ENCODE measurements around the gene PCED1B.

PCED1B gene

GRCh38 chr12:47135578-47135977, 56.2 kb downstream of the PCED1B start:
- intact Hi-C loops (cut with micrococcal nuclease) = no loop called here
- Mint-ChIP-seq H3K36me3 (ENCODE audit: low read depth) (no peaks in the 10 kb centered on the region), H3K27me3 (no peaks in the 10 kb centered on the region), H3K9me3 (peaks cover 10% of the 10 kb centered on the region), H3K4me3 (no peak overlapping the region), H3K4me1 (ENCODE audit: low read depth) (peaks cover 29% of the 10 kb centered on the region), H3K27ac (no peak overlapping the region)

- H3K36me3 Mint-ChIP-seq (ENCODE audit: low read depth) = no peaks in the 10 kb centered on the region
- H3K9me3 Mint-ChIP-seq = peaks cover 10% of the 10 kb centered on the region
- intact Hi-C loops (cut with micrococcal nuclease) = no loop called here
- H3K27me3 Mint-ChIP-seq = no peaks in the 10 kb centered on the region
- peak overlapping the region; percentile 58 for H3K27ac Mint-ChIP-seq
- H3K4me1 Mint-ChIP-seq (ENCODE audit: low read depth) = peaks cover 18% of the 10 kb centered on the region
- H3K4me3 Mint-ChIP-seq = no peak overlapping the region
Measured at GRCh38 chr12:47139000-47139681, 59.7 kb downstream of the PCED1B start.

GRCh38 chr12:47141459-47141858, 62.0 kb downstream of the PCED1B start:
- Mint-ChIP-seq H3K9me3 (peaks cover 10% of the 10 kb centered on the region), H3K4me3 (no peak overlapping the region), H3K36me3 (ENCODE audit: low read depth) (no peaks in the 10 kb centered on the region), H3K27me3 (no peaks in the 10 kb centered on the region), H3K4me1 (ENCODE audit: low read depth) (peaks cover 25% of the 10 kb centered on the region), H3K27ac (no peak overlapping the region)
- intact Hi-C loops (cut with micrococcal nuclease) = no loop called here

- Mint-ChIP-seq H3K36me3 (ENCODE audit: low read depth) (no peaks in the 10 kb centered on the region), H3K27me3 (no peaks in the 10 kb centered on the region), H3K4me3 (no peak overlapping the region), H3K27ac (no peak overlapping the region), H3K4me1 (ENCODE audit: low read depth) (peaks cover 8% of the 10 kb centered on the region), H3K9me3 (peaks cover 2% of the 10 kb centered on the region)
- intact Hi-C loops (cut with micrococcal nuclease) = no loop called here
Measured at GRCh38 chr12:47144769-47145168, 65.3 kb downstream of the PCED1B start.

- Mint-ChIP-seq H3K27ac (no peak overlapping the region), H3K4me3 (no peak overlapping the region)
Measured at GRCh38 chr12:47145188-47145587, 65.8 kb downstream of the PCED1B start.

GRCh38 chr12:47147739-47148138, 68.3 kb downstream of the PCED1B start:
- Mint-ChIP-seq H3K27ac (no peak overlapping the region), H3K36me3 (ENCODE audit: low read depth) (no peaks in the 10 kb centered on the region), H3K9me3 (no peaks in the 10 kb centered on the region), H3K27me3 (no peaks in the 10 kb centered on the region), H3K4me1 (ENCODE audit: low read depth) (peaks cover 7% of the 10 kb centered on the region), H3K4me3 (no peak overlapping the region)
- intact Hi-C loops (cut with micrococcal nuclease) = no loop called here

More at GRCh38 chr12:47145188-47145587, 65.8 kb downstream of the PCED1B start:
- Mint-ChIP-seq H3K36me3 (ENCODE audit: low read depth) (no peaks in the 10 kb centered on the region), H3K4me1 (ENCODE audit: low read depth) (peaks cover 7% of the 10 kb centered on the region), H3K9me3 (no peaks in the 10 kb centered on the region), H3K27me3 (no peaks in the 10 kb centered on the region)
- intact Hi-C loops (cut with micrococcal nuclease) = no loop called here

- H3K4me3 Mint-ChIP-seq = no peak overlapping the region
Measured at GRCh38 chr12:47149146-47149545, 69.7 kb downstream of the PCED1B start.

GRCh38 chr12:47152095-47152494, 72.7 kb downstream of the PCED1B start:
- no peaks in the 10 kb centered on the region for H3K36me3 Mint-ChIP-seq (ENCODE audit: low read depth)
- peaks cover 8% of the 10 kb centered on the region for H3K4me1 Mint-ChIP-seq (ENCODE audit: low read depth)
- H3K9me3 Mint-ChIP-seq = no peaks in the 10 kb centered on the region
- intact Hi-C loops (cut with micrococcal nuclease) = no loop called here
- H3K4me3 Mint-ChIP-seq = no peak overlapping the region
- H3K27me3 Mint-ChIP-seq = no peaks in the 10 kb centered on the region
- no peak overlapping the region for H3K27ac Mint-ChIP-seq

More at GRCh38 chr12:47149146-47149545, 69.7 kb downstream of the PCED1B start:
- no peaks in the 10 kb centered on the region for H3K9me3 Mint-ChIP-seq
- intact Hi-C loops (cut with micrococcal nuclease) = no loop called here
- H3K27me3 Mint-ChIP-seq = no peaks in the 10 kb centered on the region
- no peak overlapping the region for H3K27ac Mint-ChIP-seq
- no peaks in the 10 kb centered on the region for H3K36me3 Mint-ChIP-seq (ENCODE audit: low read depth)
- peaks cover 7% of the 10 kb centered on the region for H3K4me1 Mint-ChIP-seq (ENCODE audit: low read depth)

- Mint-ChIP-seq H3K9me3 (no peaks in the 10 kb centered on the region), H3K36me3 (ENCODE audit: low read depth) (no peaks in the 10 kb centered on the region), H3K4me1 (ENCODE audit: low read depth) (peaks cover 8% of the 10 kb centered on the region), H3K27me3 (no peaks in the 10 kb centered on the region), H3K27ac (no peak overlapping the region), H3K4me3 (no peak overlapping the region)
- intact Hi-C loops (cut with micrococcal nuclease) = no loop called here
Measured at GRCh38 chr12:47155457-47156166, 76.2 kb downstream of the PCED1B start.

GRCh38 chr12:47156167-47156736, 76.8 kb downstream of the PCED1B start:
- no peak overlapping the region for H3K27ac Mint-ChIP-seq
- no peak overlapping the region for H3K4me3 Mint-ChIP-seq
- H3K9me3 Mint-ChIP-seq = no peaks in the 10 kb centered on the region
- H3K27me3 Mint-ChIP-seq = no peaks in the 10 kb centered on the region
- intact Hi-C loops (cut with micrococcal nuclease) = no loop called here
- peaks cover 14% of the 10 kb centered on the region for H3K4me1 Mint-ChIP-seq (ENCODE audit: low read depth)
- no peaks in the 10 kb centered on the region for H3K36me3 Mint-ChIP-seq (ENCODE audit: low read depth)

GRCh38 chr12:47158792-47159191, 79.4 kb downstream of the PCED1B start:
- Mint-ChIP-seq H3K9me3 (no peaks in the 10 kb centered on the region), H3K36me3 (ENCODE audit: low read depth) (no peaks in the 10 kb centered on the region), H3K27ac (no peak overlapping the region), H3K27me3 (no peaks in the 10 kb centered on the region), H3K4me3 (no peak overlapping the region), H3K4me1 (ENCODE audit: low read depth) (peaks cover 16% of the 10 kb centered on the region)
- intact Hi-C loops (cut with micrococcal nuclease) = no loop called here

- Mint-ChIP-seq H3K36me3 (ENCODE audit: low read depth) (no peaks in the 10 kb centered on the region), H3K9me3 (no peaks in the 10 kb centered on the region), H3K4me3 (no peak overlapping the region), H3K27me3 (no peaks in the 10 kb centered on the region), H3K27ac (no peak overlapping the region), H3K4me1 (ENCODE audit: low read depth) (peaks cover 16% of the 10 kb centered on the region)
- intact Hi-C loops (cut with micrococcal nuclease) = no loop called here
Measured at GRCh38 chr12:47159348-47159747, 79.9 kb downstream of the PCED1B start.

- intact Hi-C loops (cut with micrococcal nuclease) = no loop called here
- Mint-ChIP-seq H3K4me1 (ENCODE audit: low read depth) (peaks cover 16% of the 10 kb centered on the region), H3K9me3 (no peaks in the 10 kb centered on the region), H3K4me3 (no peak overlapping the region), H3K27me3 (no peaks in the 10 kb centered on the region), H3K27ac (peak overlapping the region; percentile 27), H3K36me3 (ENCODE audit: low read depth) (no peaks in the 10 kb centered on the region)
Measured at GRCh38 chr12:47160316-47161244, 81.2 kb downstream of the PCED1B start.

All from dendritic cell treated with granulocyte-macrophage colony-stimulating factor and Interleukin-4, amounts not matched to agents 40 ng/mL and 50 ng/mL, for 4 days (primary cell).